Suprapubic skin (tissue), 4 donors: ENCODE data around the gene RBBP8NL. TPM values are rescaled to one million over a fixed set of nuclear protein-coding genes. Genes with fewer than 3 reads are reported as not detected.

Experiments
- DNase-seq, 2 donors: peaks; one replicate each; pipeline ENCODE4 v3.0.0-alpha.2; 2019; ENCODE audit warnings: low spot score in 2 of 2
- H3K27ac ChIP-seq: fragments of 200-600 bp; sonication (generic); one replicate; pipeline ENCODE4 v1.5.1; 2019
- H3K27me3 ChIP-seq: fragments of 200-600 bp; sonication (generic); one replicate; pipeline ENCODE4 v1.5.1; 2019
- H3K36me3 ChIP-seq: fragments of 200-600 bp; sonication (generic); one replicate; pipeline ENCODE4 v1.5.1; 2019
- H3K4me1 ChIP-seq: fragments of 200-600 bp; sonication (generic); one replicate; pipeline ENCODE4 v1.5.1; 2019
- H3K4me3 ChIP-seq: fragments of 200-600 bp; sonication (generic); one replicate; pipeline ENCODE4 v1.5.1; 2019; ENCODE audit warnings: mild to moderate bottlenecking
- H3K9me3 ChIP-seq: fragments of 200-600 bp; sonication (generic); one replicate; pipeline ENCODE4 v1.5.1; 2019
- CTCF ChIP-seq, 2 donors: fragments of 200-600 bp in 1 of 2; fragments of 450-650 bp in 1 of 2; sonication (generic) in 1 of 2; IDR thresholded peaks; one replicate each; pipeline ENCODE4 v1.5.1; 2016 to 2019; ENCODE audit warnings: antibody characterized with exemption in 2 of 2, mild to moderate bottlenecking in 1 of 2, moderate library complexity in 1 of 2
- EP300 ChIP-seq: sonication (generic); formaldehyde crosslinking; IDR thresholded peaks from one replicate; pipeline ENCODE4 v1.6.1; 2017; ENCODE audit warnings: antibody characterized with exemption
- POLR2A ChIP-seq, 2 donors: fragments of 450-650 bp; IDR thresholded peaks; one replicate each; pipeline ENCODE4 v1.6.1; 2017; ENCODE audit warnings: antibody characterized with exemption in 2 of 2, mild to moderate bottlenecking in 2 of 2, moderate library complexity in 2 of 2
- POLR2AphosphoS5 ChIP-seq, 3 donors: sonication (generic); formaldehyde crosslinking; IDR thresholded peaks; one replicate each; pipeline ENCODE4 v1.6.1; 2017; ENCODE audit warnings: antibody characterized with exemption in 3 of 3
- WGBS: methylation state at CpG from one replicate; pipeline ENCODE4 v1.1.5; 2018; 5-methylcytosine and 5-hydroxymethylcytosine counted together
- total RNA-seq, 4 donors: library from RNA; depleted of rRNA; stranded (reverse); fragments of >200 nt; gene quantifications; one replicate each; pipeline ENCODE4 v1.1.0, GENCODE V29; 2016

RBBP8NL gene
- total RNA-seq, 4 donors from 2014 or later: 2.0 to 6.6 (median 3.9) TPM

- H3K36me3 ChIP-seq: peaks cover 13% of the 10 kb centered on the region
- H3K4me1 ChIP-seq: no peaks in the 10 kb centered on the region
- no peaks in the 10 kb centered on the region for H3K27me3 ChIP-seq
- H3K4me3 ChIP-seq: no peak overlapping the region
- no peak overlapping the region for H3K27ac ChIP-seq
- H3K9me3 ChIP-seq: no peaks in the 10 kb centered on the region
- no peak for TF ChIP-seq POLR2AphosphoS5 (IDR thresholded peaks at IDR 0.05)
- TF ChIP-seq POLR2A (IDR thresholded peaks at IDR 0.05): no peak
- no peak for TF ChIP-seq CTCF (IDR thresholded peaks at IDR 0.05)
- TF ChIP-seq EP300: no peak
- 85% methylated on average over 12 of the region's 19 CpGs for WGBS
- DNase-seq: no peak
Observed at GRCh38 chr20:62398120-62398821, 29.1 kb downstream of the RBBP8NL start.

GRCh38 chr20:62396367-62397239 lies 30.7 kb downstream of the RBBP8NL start:
- H3K4me1 ChIP-seq: no peaks in the 10 kb centered on the region
- H3K27me3 ChIP-seq: no peaks in the 10 kb centered on the region
- no peaks in the 10 kb centered on the region for H3K9me3 ChIP-seq
- WGBS: 91% methylated on average over 16 of the region's 35 CpGs
- no peak overlapping the region for H3K27ac ChIP-seq
- DNase-seq: no peak
- H3K4me3 ChIP-seq: no peak overlapping the region
- peaks cover 22% of the 10 kb centered on the region for H3K36me3 ChIP-seq
- TF ChIP-seq POLR2A (IDR thresholded peaks at IDR 0.05) (no peak), EP300 (no peak), POLR2AphosphoS5 (IDR thresholded peaks at IDR 0.05) (no peak), CTCF (IDR thresholded peaks at IDR 0.05) (no peak)

GRCh38 chr20:62395311-62396242 lies 31.8 kb downstream of the RBBP8NL start:
- WGBS: 79% methylated on average over 14 of the region's 27 CpGs
- no peaks in the 10 kb centered on the region for H3K4me1 ChIP-seq
- no peaks in the 10 kb centered on the region for H3K27me3 ChIP-seq
- H3K27ac ChIP-seq: no peak overlapping the region
- TF ChIP-seq CTCF (IDR thresholded peaks at IDR 0.05) (no peak), EP300 (no peak), POLR2A (IDR thresholded peaks at IDR 0.05) (no peak), POLR2AphosphoS5 (IDR thresholded peaks at IDR 0.05) (no peak)
- H3K4me3 ChIP-seq: no peak overlapping the region
- no peak for DNase-seq
- H3K36me3 ChIP-seq: peaks cover 22% of the 10 kb centered on the region
- no peaks in the 10 kb centered on the region for H3K9me3 ChIP-seq

GRCh38 chr20:62394248-62395245 lies 32.8 kb downstream of the RBBP8NL start:
- no peaks in the 10 kb centered on the region for H3K9me3 ChIP-seq
- no peaks in the 10 kb centered on the region for H3K27me3 ChIP-seq
- 94% methylated on average over 17 of the region's 44 CpGs for WGBS
- no peak for DNase-seq
- H3K36me3 ChIP-seq: peaks cover 31% of the 10 kb centered on the region
- H3K4me3 ChIP-seq: no peak overlapping the region
- H3K27ac ChIP-seq: no peak overlapping the region
- TF ChIP-seq POLR2AphosphoS5 (IDR thresholded peaks at IDR 0.05): no peak
- no peak for TF ChIP-seq POLR2A (IDR thresholded peaks at IDR 0.05)
- TF ChIP-seq CTCF (IDR thresholded peaks at IDR 0.05): no peak
- no peaks in the 10 kb centered on the region for H3K4me1 ChIP-seq
